Motor neuron (in vitro differentiated cells): Measurements from ENCODE around the gene ZFYVE28. TPM values are rescaled to one million over a fixed set of nuclear protein-coding genes. Genes with fewer than 3 reads are reported as not detected.

Source experiments
- ATAC-seq, 8 experiments: fragments of 200-7000 bp; cut with Tn5 transposase; replicated peaks in 6 of 8; 2 replicates each; pipeline ENCODE4 v1.8.0; 2021; ENCODE audit warnings: mild to moderate bottlenecking in 8 of 8, moderate library complexity in 8 of 8
- H3K27ac ChIP-seq, 2 donors: fragments of 250-450 bp; sonication (Bioruptor Pico); 2 replicates each; pipeline ENCODE4 v1.9.0; 2021; ENCODE audit warnings: antibody characterized with exemption in 2 of 2, mild to moderate bottlenecking in 2 of 2, moderate library complexity in 1 of 2
- H3K4me1 ChIP-seq, 2 donors: fragments of 250-450 bp; sonication (Bioruptor Pico); replicated peaks in 1 of 2; 2 replicates each; pipeline ENCODE4 v1.6.1; 2021; ENCODE audit warnings: antibody characterized with exemption in 2 of 2, mild to moderate bottlenecking in 2 of 2, moderate library complexity in 1 of 2
- H3K4me3 ChIP-seq, 5 donors: fragments of 250-450 bp; sonication (Bioruptor Pico); 2 replicates each; pipeline ENCODE4 v1.9.0; 2021; ENCODE audit warnings: antibody characterized with exemption in 5 of 5, mild to moderate bottlenecking in 5 of 5, moderate library complexity in 4 of 5
- WGBS, 10 experiments: fragments of 450-650 bp; shearing (Covaris generic); methylation state at CpG; one replicate each; pipeline ENCODE4 v1.0.0; 2022; 5-methylcytosine and 5-hydroxymethylcytosine counted together
- in situ Hi-C, 9 experiments: fragments of 400-800 bp; cut with MboI; loops; one replicate each; pipeline ENCODE4 v1.15.0; 2021; ENCODE audit warnings: low sequenced_read_pairs in 9 of 9, low pct_unique_long_range_greater_than_20kb in 2 of 9; ENCODE audit not compliant: unreplicated experiment in 9 of 9
- total RNA-seq, 8 experiments: library from RNA; unstranded; fragments of 300-600 nt; gene quantifications; 2 replicates each; pipeline versions ENCODE4 v1.2.3 to v1.2.4, GENCODE V29; 2022

ZFYVE28 gene
- total RNA-seq, 8 experiments from 2014 or later: 1.1 to 8.2 (median 4.3) TPM

- ATAC-seq: no peak
- Histone ChIP-seq H3K4me1 (no peaks in the 10 kb centered on the region), H3K4me3 (no peak overlapping the region), H3K27ac (no peak overlapping the region)
- in situ Hi-C loops: no loop called here
- WGBS, 10 experiments: 60 to 100% (median 78%) methylated on average over 1 to 4 of the region's 31 CpGs; no CpG with 5 or more reads in 6 of the 10 experiments
Observed at GRCh38 chr4:2303686-2304320, 114.6 kb downstream of the ZFYVE28 start.

DNA sequence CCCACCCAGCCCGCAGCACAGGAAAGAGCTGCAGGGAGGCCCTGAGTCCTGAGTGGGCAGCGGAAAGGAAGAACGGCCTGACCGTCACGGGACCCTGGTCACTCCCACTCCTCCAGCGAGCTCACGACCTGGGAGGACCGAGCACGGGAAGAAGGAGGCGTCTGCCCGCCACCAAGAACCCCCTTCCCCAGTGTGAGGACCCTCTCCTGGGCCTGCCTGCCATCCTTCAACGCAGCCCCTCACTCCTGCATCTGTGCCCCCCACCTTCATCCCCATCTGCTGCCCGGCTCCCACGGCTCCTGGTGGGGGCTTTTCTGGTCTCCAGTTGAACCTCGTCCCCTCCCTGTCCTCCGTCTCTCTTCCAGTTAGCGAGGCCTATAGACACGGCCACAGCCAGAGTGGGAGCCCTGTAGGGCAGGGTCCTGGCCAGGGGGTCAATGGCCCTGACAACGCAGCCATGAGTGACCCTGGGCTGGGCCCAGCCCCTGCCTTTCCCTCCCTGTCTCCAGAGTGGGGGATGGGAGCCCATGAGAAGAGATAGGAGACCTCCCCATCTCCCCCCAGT lies 115.2 kb downstream of the ZFYVE28 start:
- Histone ChIP-seq H3K4me3 (no peak overlapping the region), H3K4me1 (no peaks in the 10 kb centered on the region), H3K27ac (no peak overlapping the region)
- no peak for ATAC-seq
- WGBS, 10 experiments: 50 to 100% (median 82%) methylated on average over 1 to 3 of the region's 19 CpGs; no CpG with 5 or more reads in 7 of the 10 experiments
- in situ Hi-C loops: no loop called here

DNA sequence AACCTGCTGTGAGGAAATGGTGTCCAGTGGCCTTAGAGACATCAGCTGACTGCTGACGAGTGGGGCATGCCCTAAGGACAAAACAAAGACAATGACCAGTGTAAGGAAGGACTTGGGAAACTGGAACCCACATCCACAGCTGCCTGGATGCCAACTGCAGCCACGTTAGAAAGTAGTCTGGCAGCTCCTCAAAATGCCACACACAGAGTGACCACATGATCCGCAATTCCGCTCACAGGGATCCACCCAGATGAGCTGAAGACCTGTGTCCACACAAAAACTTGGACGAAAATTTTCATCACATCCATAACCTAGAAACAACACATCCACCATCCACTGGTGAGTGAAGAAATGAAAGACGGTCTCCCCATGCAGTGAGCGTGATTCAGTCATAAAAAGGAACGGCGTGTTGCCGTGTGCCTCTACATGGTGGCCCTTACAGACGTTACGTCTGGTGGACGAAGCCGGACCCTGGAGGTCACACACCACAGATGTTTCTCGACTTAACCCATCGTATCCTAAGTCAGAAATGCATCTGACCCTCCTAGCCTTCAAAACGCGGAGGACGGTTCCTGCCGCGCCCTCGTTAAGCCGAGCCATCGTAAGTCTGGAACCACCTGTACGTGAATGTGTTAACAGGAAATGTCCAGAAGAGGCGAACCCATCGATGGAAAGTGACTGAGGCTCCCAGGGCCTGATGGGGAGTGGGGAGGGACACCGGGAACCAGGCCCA lies 115.9 kb downstream of the ZFYVE28 start:
- WGBS, 10 experiments: 50 to 100% (median 90%) methylated on average over 1 to 17 of the region's 28 CpGs
- in situ Hi-C loops: no loop called here
- no peak overlapping the region for H3K4me3 ChIP-seq
- no peak for ATAC-seq
- H3K27ac ChIP-seq: no peak overlapping the region
- H3K4me1 ChIP-seq: no peaks in the 10 kb centered on the region

DNA sequence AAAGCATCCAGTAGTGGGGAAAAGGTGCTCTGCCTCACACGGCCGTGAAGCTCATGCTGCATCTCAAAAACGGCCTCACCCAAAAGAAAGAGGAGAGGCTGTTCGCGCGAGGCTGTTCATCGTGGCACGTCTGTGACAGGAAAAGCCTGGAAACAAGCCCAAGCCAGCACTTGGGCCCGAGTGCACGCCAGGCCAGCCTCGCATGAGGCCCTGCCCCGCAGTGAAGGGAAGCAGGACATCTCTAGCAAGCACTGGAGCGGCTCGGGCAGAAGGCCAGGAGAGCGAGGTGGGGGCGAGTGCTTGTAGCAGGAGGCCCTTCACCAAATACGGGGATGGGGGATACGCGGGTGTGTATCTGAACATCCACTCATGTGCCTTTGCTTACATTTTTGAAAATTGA lies 116.6 kb downstream of the ZFYVE28 start:
- ATAC-seq: no peak
- in situ Hi-C loops: no loop called here
- Histone ChIP-seq H3K4me1 (peaks cover 0 to under 1% of the 10 kb centered on the region in 2 donors), H3K27ac (no peak overlapping the region), H3K4me3 (no peak overlapping the region)
- 60 to 98% (median 85%) methylated on average over 1 to 11 of the region's 19 CpGs; no CpG with 5 or more reads in 4 of the 10 experiments for WGBS, 10 experiments

DNA sequence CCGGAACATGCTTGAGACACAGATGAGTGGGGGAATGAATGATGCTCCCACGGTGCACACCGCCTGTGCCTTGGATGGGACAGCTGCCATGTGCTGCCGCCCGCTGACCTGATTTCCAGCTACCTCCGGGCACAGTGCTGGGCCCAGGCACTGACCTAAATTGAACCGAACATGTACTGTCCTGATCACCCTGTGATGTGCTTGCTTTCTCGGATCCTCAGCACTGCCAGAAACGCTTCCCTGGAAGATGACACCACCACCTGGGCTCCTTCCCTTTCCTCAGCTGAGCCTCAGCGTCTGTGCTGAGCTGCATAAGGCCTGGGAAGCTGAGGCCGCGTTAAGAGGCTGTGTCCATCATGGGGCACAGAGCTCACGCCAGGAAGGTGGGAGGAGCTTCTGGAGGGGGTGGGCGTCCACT lies 117.2 kb downstream of the ZFYVE28 start:
- in situ Hi-C loops: no loop called here
- H3K4me1 ChIP-seq: peaks cover 0 to 6% of the 10 kb centered on the region in 2 donors
- no peak overlapping the region for H3K27ac ChIP-seq
- WGBS, 10 experiments: 0 to 100% (median 50%) methylated on average over 1 to 2 of the region's 14 CpGs; no CpG with 5 or more reads in 6 of the 10 experiments
- no peak overlapping the region for H3K4me3 ChIP-seq
- no peak for ATAC-seq

DNA sequence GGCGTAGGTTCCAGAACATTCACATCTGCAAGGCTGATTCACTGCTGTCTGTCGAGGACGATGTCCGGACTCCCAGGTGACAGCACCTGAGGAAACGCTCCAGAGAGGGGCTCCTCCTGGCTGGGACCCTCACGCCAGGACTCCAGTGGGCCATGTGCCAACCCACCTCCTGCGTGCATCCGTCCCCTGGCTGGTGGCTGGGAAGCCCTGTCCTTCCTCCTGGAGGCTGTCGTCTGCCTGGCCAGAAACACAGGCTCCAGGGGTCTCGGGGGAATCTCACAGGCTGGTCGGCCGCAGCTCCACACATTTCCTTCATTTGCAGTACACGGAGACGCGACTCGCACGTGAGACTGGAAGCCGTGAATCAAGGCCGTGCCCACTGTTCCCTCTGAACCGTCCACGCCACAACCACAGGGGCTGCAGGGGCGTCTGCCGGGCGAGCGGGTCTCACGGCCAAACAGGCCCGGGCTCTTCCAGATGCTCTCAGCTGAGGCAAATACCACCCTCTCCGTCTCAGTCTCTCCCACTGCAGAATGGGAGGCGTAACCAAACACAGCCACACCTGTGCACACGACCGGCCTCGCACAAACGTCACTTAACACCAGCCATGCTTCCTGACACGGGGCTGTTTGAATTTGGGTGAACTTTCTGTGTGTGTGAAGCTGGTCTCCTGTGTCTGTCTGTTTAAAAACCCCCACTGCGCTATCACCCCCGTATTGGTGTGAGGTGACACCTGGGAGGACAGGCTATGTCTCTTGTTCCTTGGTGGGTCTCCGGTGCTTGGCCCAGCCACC lies 117.8 kb downstream of the ZFYVE28 start:
- in situ Hi-C loops: no loop called here
- Histone ChIP-seq H3K4me1 (peaks cover 0 to 10% of the 10 kb centered on the region in 2 donors), H3K4me3 (no peak overlapping the region), H3K27ac (no peak overlapping the region)
- ATAC-seq: no peak
- 68 to 100% (median 83%) methylated on average over 1 to 27 of the region's 37 CpGs; no CpG with 5 or more reads in 3 of the 10 experiments for WGBS, 10 experiments

- in situ Hi-C loops: no loop called here
- 71 to 88% (median 80%) methylated on average over 1 to 2 of the region's 2 CpGs; no CpG with 5 or more reads in 3 of the 10 experiments for WGBS, 10 experiments
- no peak overlapping the region for H3K27ac ChIP-seq
Observed at GRCh38 chr4:2299794-2300193, 118.7 kb downstream of the ZFYVE28 start.

GRCh38 chr4:2298532-2298991 lies 119.9 kb downstream of the ZFYVE28 start:
- Histone ChIP-seq H3K4me1 (peaks cover 0 to 10% of the 10 kb centered on the region in 2 donors), H3K27ac (no peak overlapping the region), H3K4me3 (no peak overlapping the region)
- peak in 1 of 8 experiments; percentile 49 for ATAC-seq
- 0 to 87% (median 40%) methylated on average over 1 to 15 of the region's 23 CpGs; no CpG with 5 or more reads in 3 of the 10 experiments for WGBS, 10 experiments
- in situ Hi-C loops: no loop called here

More at GRCh38 chr4:2299794-2300193, 118.7 kb downstream of the ZFYVE28 start:
- no peak for ATAC-seq
- H3K4me3 ChIP-seq: no peak overlapping the region
- H3K4me1 ChIP-seq: peaks cover 0 to 10% of the 10 kb centered on the region in 2 donors

- Histone ChIP-seq H3K4me3 (no peak overlapping the region), H3K4me1 (peaks cover 3 to 11% of the 10 kb centered on the region in 2 donors), H3K27ac (no peak overlapping the region)
- in situ Hi-C loops: no loop called here
- 0 to 97% (median 86%) methylated on average over 1 to 16 of the region's 40 CpGs; no CpG with 5 or more reads in 1 of the 10 experiments for WGBS, 10 experiments
- peak in 3 of 8 experiments; percentile 12 to 54 (median 31) for ATAC-seq
Observed at GRCh38 chr4:2297606-2298531, 120.6 kb downstream of the ZFYVE28 start.

GRCh38 chr4:2296631-2297601 lies 121.5 kb downstream of the ZFYVE28 start:
- Histone ChIP-seq H3K4me1 (peaks cover 13 to 19% of the 10 kb centered on the region in 2 donors), H3K4me3 (no peak overlapping the region), H3K27ac (no peak overlapping the region)
- ATAC-seq: peak in 4 of 8 experiments; percentile 17 to 22 (median 20)
- 0 to 100% (median 88%) methylated on average over 1 to 5 of the region's 37 CpGs; no CpG with 5 or more reads in 5 of the 10 experiments for WGBS, 10 experiments
- in situ Hi-C loops: no loop called here

GRCh38 chr4:2295900-2296442 lies 122.5 kb downstream of the ZFYVE28 start:
- H3K4me1 ChIP-seq: peaks cover 13 to 19% of the 10 kb centered on the region in 2 donors
- in situ Hi-C loops: no loop called here
- no peak overlapping the region for H3K4me3 ChIP-seq
- ATAC-seq: peak in 2 of 8 experiments; percentile 11 to 25
- WGBS, 10 experiments: 60 to 100% (median 81%) methylated on average over 1 to 5 of the region's 14 CpGs; no CpG with 5 or more reads in 4 of the 10 experiments
- H3K27ac ChIP-seq: no peak overlapping the region
